C1 segment of cervical spinal cord (tissue), 14 donors: ENCODE results near the gene ANKRD53.
"Not testable (repeated sequence)": the region's sequence is repeated elsewhere in the genome, so short reads cannot be mapped to it uniquely, and the experiment has no call there.

Source experiments
- DNase-seq, 14 donors: peaks; one replicate each; lab custom pipeline; 2025; lab: John Stamatoyannopoulos, UW

ANKRD53 gene

GRCh38 chr2:70988726-70989648, 10.6 kb downstream of the ANKRD53 start:
- DNase-seq: no peak

- no peak for DNase-seq
These were observed 11.8 kb downstream of the ANKRD53 start for GRCh38 chr2:70990216-70990615.

GRCh38 chr2:70991142-70991541, 12.7 kb downstream of the ANKRD53 start:
- no peak for DNase-seq

GRCh38 chr2:70991742-70992141, 13.3 kb downstream of the ANKRD53 start:
- no peak for DNase-seq

- no peak for DNase-seq
These were observed 14.8 kb downstream of the ANKRD53 start for GRCh38 chr2:70992945-70993853.

GRCh38 chr2:70994009-70994698, 15.7 kb downstream of the ANKRD53 start:
- DNase-seq: peak in 2 of 14 donors; percentile 37 to 42

- peak in 13 of 14 donors; percentile 47 to 91 (median 76) for DNase-seq
These were observed 16.4 kb downstream of the ANKRD53 start, which contains the start of gene TEX261 for GRCh38 chr2:70994699-70995425. Gene TEX261 (minus strand): TSS chr2:70994873. CDS start chr2:70994757, 116 bp downstream.

- peak in 2 of 14 donors; percentile 21 to 71 for DNase-seq
These were observed 16.9 kb downstream of the ANKRD53 start for GRCh38 chr2:70995426-70995729.

- DNase-seq: not testable (repeated sequence)
These were observed 20.5 kb downstream of the ANKRD53 start for GRCh38 chr2:70998885-70999284.

GRCh38 chr2:70999362-70999761, 20.9 kb downstream of the ANKRD53 start:
- no peak for DNase-seq

- DNase-seq: not testable (repeated sequence)
These were observed 21.5 kb downstream of the ANKRD53 start for GRCh38 chr2:70999931-71000330.

- peak in 9 of 14 donors; percentile 12 to 58 (median 40) for DNase-seq
These were observed 22.6 kb downstream of the ANKRD53 start for GRCh38 chr2:71000780-71001591.

GRCh38 chr2:71001592-71001927, 23.1 kb downstream of the ANKRD53 start:
- DNase-seq: no peak

GRCh38 chr2:71001981-71002570, 23.6 kb downstream of the ANKRD53 start:
- no peak for DNase-seq

- no peak for DNase-seq
These were observed 25.0 kb downstream of the ANKRD53 start for GRCh38 chr2:71003396-71003795.

- DNase-seq: no peak
These were observed 25.7 kb downstream of the ANKRD53 start for GRCh38 chr2:71003966-71004755.

GRCh38 chr2:71004857-71005256, 26.4 kb downstream of the ANKRD53 start:
- DNase-seq: no peak

GRCh38 chr2:71005271-71006202, 27.1 kb downstream of the ANKRD53 start:
- no peak for DNase-seq
